ENCODE measurements around the gene HOXB5. TPM values are rescaled to one million over a fixed set of nuclear protein-coding genes. Genes with fewer than 3 reads are reported as not detected.

The HOXB5 gene
- total and polyA plus RNA-seq, 2 of the 4 experiments (the other 2 are of a cell fraction) = 0.54 to 18.0 TPM

- H3K9me3 ChIP-seq (ENCODE audit: control insufficient read depth, insufficient read depth, low read length) = no peaks in the 10 kb centered on the region
- dilution Hi-C loops (cut with HindIII; ENCODE audit: low sequenced_read_pairs, unreplicated experiment) = no loop called here
- H2BK15ac ChIP-seq (ENCODE audit: low read depth, low read length) = peak overlapping the region; percentile 82; the same call in 1 of the 3 replicates
- H3K18ac ChIP-seq (ENCODE audit: low read depth, low read length) = peak overlapping the region; percentile 87
- in situ Hi-C loops (cut with MboI; ENCODE audit: low sequenced_read_pairs) = loop anchor here (5.0 to 10.0 kb wide), 2 partner anchors 259 to 571 kb away; no protein-coding TSS in a partner anchor
- H2BK5ac ChIP-seq (ENCODE audit: low read depth, low read length, poor library complexity, severe bottlenecking) = peak overlapping the region; percentile 95
- peaks cover 17 to 30% of the 10 kb centered on the region in 2 experiments; a peak in 3 of 4 replicates for H3K79me1 ChIP-seq (ENCODE audit: low read depth in 1 of 2, low read length in 2 of 2)
- no peak for TF ChIP-seq USF2 (IDR thresholded peaks at IDR 0.05; ENCODE audit: low read depth, low read length)
- 0 out of 2 replicates have a peak, but pooled peaks have one; percentile 33 for TF ChIP-seq MAZ (IDR thresholded peaks at IDR 0.05; ENCODE audit: borderline replicate concordance, low read depth, low read length)
- peak overlapping the region; percentile 95 for H3K4me2 ChIP-seq (ENCODE audit: low read depth, low read length)
- peak overlapping the region; percentile 98 for H3K23ac ChIP-seq (ENCODE audit: low read depth, low read length)
- intact Hi-C loops (cut with micrococcal nuclease) = no loop called here
- H3K27me3 ChIP-seq (ENCODE audit: control insufficient read depth, insufficient read depth, low read length) = no peaks in the 10 kb centered on the region
- 1% methylated on average over 29 of the region's 54 CpGs; no CpG with 5 or more reads in 1 of the 2 experiments for WGBS, 2 experiments (ENCODE audit: extremely low coverage in 2 of 2, insufficient read length in 1 of 2)
- peaks cover 12% of the 10 kb centered on the region; the same call in 1 of the 2 replicates for H3K36me3 ChIP-seq (ENCODE audit: control insufficient read depth, insufficient read depth, low read length)
- H3K9me1 ChIP-seq (ENCODE audit: insufficient read depth, low read length) = 0 out of 2 replicates have a peak, but pooled peaks cover 3% of the 10 kb centered on the region
- peak overlapping the region; percentile 88 to 90 for H4K8ac ChIP-seq (ENCODE audit: low read depth in 2 of 2, low read length in 2 of 2)
- H2BK20ac ChIP-seq (ENCODE audit: low read depth, low read length) = peak overlapping the region; percentile 48; the same call in 1 of the 2 replicates
- CTCF ChIA-PET = interaction anchor here (1.7 kb wide), 1 partner anchor 244 kb away, joined by 5 read pairs; no protein-coding TSS in a partner anchor
- POLR2A ChIA-PET (ENCODE audit: unreplicated experiment) = interaction anchor here (0.7 to 1.1 kb wide), 2 partner anchors 17 to 268 kb away, joined by 4 to 12 read pairs; no protein-coding TSS in a partner anchor
- peak overlapping the region; percentile 87 for H3K56ac ChIP-seq (ENCODE audit: extremely low read depth, insufficient read depth, low read length)
- peak overlapping the region; percentile 92 for H4K91ac ChIP-seq (ENCODE audit: insufficient read depth, low read depth, low read length)
- peak overlapping the region; percentile 96 for H2AK9ac ChIP-seq (replicated peaks; ENCODE audit: low read depth, low read length, poor library complexity)
- H4K5ac ChIP-seq (ENCODE audit: low read depth, low read length) = peak overlapping the region; percentile 61
- peak overlapping the region; percentile 78 for H3K4me3 ChIP-seq (ENCODE audit: insufficient read depth, low read depth, low read length)
- peak overlapping the region; percentile 99 for H3K9ac ChIP-seq (ENCODE audit: low read depth, low read length)
- H3K4ac ChIP-seq (ENCODE audit: low read depth, low read length) = peak overlapping the region; percentile 98
- H3K14ac ChIP-seq (replicated peaks; ENCODE audit: low read depth, low read length) = peak overlapping the region; percentile 97
- peak overlapping the region; percentile 71 for H2AFZ ChIP-seq (replicated peaks; ENCODE audit: low read length, poor library complexity)
- peak overlapping the region; percentile 96 for H2AK5ac ChIP-seq (ENCODE audit: low read depth, low read length)
- H3K4me1 ChIP-seq (ENCODE audit: control insufficient read depth, insufficient read depth, low read length) = peaks cover 12% of the 10 kb centered on the region
- H3K27ac ChIP-seq (ENCODE audit: insufficient read depth, low read length) = peak overlapping the region; percentile 99
- H4K20me1 ChIP-seq (ENCODE audit: insufficient read depth, low read length) = peaks cover 11% of the 10 kb centered on the region
- no peak for ATAC-seq (ENCODE audit: low read depth)
- peak overlapping the region; percentile 90 for H2BK120ac ChIP-seq (ENCODE audit: low read depth, low read length)
- BruUV-seq (replicated peaks) = no TSS peak
- DNase-seq = peak; percentile 53
Observed at GRCh38 chr17:48596000-48596734, 2.6 kb upstream of the HOXB5 start.
